NCI-H1092 (cell line): Measurements from ENCODE around the gene GNB1L.

Experiments used
- DNase-seq: peaks from one replicate; lab custom pipeline; 2025; lab: John Stamatoyannopoulos, UW

Gene GNB1L

DNA sequence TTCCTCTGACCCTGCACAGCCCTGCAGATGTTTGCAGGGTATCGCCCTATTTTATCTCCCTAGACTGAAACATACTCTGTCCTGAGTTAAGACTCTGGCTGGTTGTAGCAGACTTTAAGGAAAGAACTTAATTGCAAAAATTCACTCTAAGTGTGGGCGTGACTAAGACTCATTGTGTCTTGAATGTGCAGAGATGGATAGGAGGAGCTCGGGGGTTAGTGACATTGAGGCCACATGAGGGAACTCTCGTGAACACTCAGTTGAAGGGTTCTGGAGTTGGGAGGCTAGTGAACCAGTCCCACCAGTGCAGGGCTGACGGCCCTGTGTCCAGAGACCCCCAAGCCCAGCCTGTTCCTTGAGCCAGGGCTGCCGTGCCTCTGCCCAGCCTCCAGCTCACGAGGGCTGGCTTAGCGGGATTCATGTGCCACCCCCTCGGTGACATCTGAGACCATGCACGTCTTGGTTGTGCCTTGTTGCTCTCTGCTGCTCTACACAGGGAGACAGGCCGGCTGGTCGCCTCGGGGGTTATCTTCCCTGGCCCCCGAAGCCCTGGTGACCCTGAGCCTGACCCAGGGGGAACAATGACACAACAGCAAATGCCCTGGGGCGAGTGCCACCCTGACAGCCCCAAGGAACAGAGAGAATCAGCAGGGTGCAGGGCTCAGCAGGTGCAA is 105.5 kb downstream of the GNB1L start:
- DNase-seq: no peak

DNA sequence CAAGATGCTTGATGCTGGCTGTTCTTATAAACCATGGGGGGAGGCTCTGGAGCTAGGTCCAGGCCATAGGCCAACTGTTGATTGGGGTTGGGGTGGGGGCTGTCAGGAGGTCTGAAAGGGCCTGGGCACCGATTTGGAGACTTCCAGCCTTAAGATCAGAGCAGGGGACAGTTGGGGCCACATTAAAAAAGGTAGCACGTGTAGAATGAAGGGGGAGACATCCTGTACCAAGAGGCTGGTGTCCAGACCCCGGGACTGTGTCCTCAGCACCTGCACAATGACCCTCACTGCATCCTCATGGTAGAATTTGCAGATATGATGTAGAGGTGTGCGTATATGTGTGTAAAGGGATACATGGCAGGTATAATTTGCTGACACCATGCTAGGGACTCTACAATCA is 106.5 kb downstream of the GNB1L start:
- no peak for DNase-seq

DNA sequence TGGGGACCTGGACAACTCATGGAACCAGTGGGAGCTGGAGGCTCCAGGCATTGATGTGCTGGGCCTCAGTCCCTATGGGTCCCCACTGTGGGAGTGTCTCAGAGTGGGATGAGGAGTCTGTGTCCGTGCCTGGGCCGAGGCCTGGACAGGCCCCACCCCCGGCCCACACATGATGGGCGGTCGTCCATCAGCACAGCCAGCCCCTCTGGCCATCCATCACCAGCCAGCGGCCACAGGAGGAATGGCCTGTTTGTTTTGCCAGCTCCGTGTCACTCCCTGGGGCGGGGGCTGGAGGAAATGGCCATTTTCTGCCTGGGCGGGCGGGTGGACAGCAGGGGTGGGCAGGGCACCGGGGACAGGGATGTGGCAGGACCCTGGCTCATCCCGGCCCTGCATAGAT is 107.1 kb downstream of the GNB1L start:
- DNase-seq: no peak

DNA sequence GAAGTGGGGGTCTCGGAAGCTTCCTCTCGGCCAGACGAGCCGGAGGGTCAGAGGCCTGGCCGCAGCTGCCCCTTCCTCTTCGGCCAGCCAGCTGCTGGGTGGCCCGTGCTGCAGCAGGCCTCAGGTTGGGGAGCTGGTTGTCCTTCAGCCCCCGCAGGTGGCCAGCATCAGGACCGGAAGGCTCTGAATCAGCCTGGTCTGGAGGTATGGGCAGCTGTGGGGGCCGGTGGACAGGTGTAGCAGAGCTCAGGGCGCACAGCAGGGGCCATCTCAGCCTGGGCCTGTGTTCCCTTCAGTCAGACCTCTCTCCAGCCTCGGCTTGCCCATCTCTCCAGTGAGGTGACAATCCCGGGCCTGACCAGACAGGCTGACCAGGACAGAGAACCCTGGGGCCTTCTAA is 107.9 kb downstream of the GNB1L start:
- no peak for DNase-seq

DNA sequence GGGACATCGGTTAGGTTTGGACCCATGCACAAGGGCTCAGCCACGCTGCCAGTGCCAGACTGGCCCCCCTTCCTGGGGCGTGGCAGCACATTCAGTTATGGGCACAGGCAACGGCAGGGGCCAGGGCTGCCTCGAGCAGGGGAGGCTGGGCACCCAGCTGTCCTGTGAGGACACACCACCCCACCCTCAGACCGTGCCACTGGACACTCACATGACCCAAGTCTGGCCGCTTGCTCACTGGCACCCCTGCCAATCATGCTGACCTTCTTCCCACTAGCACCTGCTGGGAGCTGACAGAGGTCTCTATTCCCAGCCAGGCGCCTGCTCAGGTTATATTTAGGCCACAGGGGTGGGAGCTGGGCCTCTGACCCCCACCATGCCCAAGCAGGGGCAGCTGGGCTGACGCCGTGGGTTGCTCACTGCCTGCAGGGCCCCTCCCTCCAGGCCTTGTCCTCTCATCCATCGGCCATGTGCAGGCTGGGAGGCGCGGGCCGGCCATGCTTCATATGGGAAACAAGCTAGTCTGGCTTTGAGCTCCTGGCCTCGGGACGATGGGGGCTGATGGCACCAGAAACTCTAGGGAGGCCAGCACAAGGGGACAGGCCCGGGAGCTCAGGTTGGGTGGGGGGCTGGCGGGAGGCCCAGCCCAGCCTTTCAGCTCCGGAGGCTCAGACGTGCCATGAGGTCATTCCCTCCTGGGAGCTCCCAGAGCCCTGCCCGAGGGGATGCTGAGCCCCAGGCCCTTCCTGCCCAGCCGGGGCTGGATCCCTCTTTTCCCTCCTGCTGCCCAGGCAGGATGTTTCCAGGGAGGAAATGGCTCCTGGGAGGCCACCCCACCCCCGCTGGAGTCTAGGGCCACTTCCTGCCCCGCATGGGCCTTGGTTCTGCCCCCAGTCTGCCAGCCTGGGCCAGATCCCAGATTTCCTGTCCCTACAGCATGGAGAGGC is 109.2 kb downstream of the GNB1L start:
- no peak for DNase-seq

DNA sequence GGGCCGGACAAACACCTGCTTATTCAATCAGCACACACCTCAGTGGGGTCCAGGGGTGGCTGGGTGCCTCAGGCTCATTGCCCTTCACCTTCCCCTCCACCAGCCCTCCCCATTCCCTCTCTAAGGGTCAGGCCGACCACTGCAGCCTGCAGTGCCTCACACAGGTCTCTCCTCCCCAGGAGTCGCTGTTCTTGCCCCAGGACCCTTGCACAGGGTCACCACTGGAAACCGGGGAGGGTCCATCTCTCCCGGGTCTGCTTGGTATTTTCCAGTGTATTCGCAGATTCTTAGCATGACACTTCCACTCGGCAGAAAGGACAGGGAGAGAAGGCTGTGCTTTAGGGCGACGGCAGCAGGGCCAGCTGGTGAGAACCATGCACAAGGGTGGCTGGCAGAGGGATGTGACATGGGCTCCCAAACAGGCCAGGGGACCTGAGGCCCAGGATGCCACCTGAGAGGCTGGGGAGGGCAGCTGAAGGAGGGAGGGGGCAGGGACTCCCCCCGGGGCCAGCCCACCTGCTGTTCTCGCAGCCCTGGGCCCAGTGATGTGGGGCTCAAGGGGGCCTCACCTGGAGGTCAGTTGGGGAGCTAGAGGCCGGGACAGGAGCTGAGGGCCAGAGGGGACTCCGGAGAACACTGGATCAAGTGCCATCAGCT is 110.2 kb downstream of the GNB1L start:
- DNase-seq: no peak

DNA sequence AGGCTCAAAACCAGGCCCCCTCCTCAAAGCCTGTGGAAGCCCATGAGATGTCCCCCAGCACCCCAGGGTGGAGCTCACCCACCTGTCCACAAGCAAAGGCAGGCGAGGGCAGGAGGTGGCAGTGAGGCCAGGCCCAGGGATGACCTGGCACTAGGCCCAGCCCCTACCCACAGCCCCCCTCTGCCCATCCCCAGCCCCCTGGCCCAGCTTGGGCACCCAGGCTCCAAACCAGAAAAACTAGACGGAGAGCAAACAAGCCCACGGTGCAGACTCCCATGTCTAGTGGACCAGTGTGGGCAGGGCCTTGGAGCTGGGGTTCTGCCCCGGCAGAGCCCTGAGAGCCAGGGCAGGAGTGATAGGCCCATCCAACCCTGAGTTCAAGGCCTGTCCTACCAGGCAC is 111.0 kb downstream of the GNB1L start:
- DNase-seq: no peak

DNA sequence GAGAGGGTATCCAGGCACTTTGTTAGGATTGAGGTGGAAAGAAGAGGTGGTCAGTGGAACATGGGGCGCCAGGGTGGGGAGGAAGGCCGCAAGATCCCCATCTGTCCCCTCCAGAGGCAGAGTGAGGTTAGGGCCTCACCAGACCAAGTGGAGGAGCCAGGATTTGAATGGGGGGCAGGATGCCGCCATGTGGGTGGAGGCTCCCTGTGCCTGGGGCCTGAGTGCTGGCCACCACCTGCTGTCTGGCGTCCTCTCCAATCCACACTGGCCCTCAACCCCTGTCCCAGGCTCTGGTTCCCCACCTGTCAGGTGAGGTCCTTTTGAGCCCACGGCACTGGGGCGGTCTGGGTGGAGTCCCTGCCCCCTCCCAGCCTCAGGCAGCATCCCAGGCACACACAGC is 111.6 kb downstream of the GNB1L start:
- no peak for DNase-seq

DNA sequence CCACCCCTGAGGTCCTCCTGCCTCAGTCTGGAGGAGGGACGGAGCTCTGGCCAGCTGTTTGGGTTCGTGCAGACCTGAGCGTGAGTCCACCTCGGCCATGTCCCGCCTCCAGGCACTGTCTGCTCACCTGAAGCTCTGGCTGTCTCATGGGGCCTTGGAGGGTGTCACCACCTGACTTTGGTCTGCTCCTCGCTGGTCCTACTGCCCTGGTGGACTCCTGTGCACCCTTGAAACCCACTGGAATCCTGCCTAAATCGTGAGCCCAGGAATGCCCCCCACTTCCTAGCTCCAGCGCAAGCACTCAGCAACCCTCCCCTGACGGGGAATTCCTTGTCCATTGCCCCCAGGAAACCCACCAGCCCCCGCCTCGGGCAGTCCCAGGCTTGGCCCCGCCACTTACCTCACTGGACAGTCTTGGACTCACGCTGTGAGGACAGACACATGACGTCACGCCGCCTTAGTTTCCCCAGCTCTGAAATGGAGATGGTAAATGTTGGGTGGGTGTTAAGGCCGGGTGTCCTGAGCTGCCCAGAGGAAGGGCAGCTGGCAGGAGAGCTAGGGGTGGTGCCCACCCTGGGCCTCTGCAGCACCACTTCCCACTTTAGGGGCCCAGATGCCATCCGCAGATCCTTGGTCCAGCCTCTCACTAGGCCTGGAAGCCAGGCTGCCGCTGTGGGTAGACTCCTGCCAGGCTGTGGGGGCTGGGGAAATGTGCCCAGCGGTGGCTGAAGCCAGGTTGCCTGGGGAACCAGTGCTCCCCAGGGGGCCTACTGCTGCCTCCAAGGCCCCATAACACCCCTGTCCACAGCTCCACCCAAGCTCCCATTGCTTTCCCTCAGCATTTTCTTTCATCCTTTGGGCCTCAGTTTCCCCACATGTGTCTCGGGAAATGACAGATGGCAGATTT is 112.3 kb downstream of the GNB1L start:
- no peak for DNase-seq

DNA sequence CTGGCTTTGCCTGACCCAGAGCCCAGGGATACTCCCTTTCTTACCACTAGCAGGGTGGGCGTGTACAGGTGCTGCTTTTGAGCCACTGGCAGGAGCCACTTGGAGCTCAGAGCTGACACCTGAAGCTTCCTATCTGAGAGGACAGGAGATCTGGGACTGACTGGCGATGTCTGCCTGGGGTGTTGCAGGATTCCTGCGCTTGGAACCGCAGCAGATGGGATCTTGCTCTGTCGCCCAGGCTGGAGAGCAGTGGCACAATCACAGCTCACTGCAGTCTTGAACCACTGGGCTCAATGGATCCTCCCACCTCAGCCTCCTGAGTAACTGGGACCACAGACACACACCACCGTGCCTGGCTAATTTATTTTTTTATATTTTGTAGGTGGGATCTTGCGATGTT is 113.6 kb downstream of the GNB1L start:
- no peak for DNase-seq

DNA sequence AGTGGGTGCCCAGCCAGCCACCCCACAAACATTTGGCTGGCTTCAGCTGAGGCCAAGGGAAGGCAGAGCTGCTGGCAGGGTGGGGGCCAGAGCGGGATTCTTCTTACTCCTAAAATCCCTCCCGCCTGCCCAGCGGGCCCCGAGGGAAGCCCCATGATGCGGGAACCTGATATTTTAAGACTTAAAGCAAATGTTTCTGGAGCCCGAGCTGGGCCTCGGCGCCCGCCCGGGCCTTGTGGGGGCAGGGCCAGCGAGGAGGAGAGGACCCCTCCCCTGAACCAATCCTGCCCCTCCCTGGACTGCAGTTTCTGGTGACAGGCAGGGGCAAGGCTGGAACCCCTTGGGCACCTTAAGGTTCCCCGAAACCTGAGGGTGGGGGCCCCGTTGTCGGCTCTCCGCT is 114.1 kb downstream of the GNB1L start:
- no peak for DNase-seq

DNA sequence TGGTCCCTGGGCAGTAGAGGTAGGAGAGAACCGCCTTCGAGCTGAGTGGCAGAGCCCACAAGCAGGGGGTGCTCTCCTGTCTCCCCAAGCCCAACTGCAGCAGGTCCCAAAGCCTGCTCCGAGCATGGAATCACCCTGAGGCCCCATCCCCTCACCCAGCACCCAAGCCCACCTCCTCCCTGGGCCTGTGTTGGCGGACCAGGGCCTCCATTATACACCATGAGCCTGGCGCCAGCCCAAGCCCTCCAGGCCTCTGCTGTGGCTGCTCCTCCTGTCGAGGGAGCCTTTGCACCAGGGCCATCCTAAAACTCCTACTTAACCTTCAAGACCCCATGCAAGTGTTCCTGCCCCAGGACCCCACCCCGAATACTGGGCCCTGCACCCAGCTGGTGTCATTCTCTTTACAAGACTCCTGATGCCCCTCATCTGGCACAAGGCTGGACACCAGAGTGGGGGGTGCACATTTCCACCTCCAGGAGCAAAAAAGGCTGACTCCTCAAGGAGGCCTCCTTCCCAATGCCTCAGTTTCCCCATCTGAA is 114.7 kb downstream of the GNB1L start:
- no peak for DNase-seq

DNA sequence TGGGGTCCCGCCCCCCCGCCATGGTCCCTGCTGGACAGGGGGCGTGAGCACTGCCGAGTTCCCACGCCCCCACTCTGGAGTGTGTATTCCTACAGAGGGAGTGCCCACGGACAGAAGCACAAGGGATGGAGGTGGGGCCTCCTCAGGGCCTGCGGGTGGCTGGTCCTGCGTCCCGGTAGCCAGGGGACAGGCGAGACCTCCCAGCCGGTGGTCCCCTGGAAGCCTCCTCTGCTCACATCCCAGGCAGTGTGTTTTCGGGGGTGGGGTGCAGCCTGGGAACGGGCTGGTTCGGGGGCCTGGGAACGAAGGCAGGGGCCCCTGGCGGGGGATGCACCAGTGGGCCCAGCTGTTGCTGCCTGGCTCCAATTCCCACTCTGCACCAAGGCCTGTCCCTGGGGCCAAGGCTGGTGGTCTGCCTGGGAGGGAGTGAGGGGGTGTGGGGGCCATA is 115.2 kb downstream of the GNB1L start:
- no peak for DNase-seq

DNA sequence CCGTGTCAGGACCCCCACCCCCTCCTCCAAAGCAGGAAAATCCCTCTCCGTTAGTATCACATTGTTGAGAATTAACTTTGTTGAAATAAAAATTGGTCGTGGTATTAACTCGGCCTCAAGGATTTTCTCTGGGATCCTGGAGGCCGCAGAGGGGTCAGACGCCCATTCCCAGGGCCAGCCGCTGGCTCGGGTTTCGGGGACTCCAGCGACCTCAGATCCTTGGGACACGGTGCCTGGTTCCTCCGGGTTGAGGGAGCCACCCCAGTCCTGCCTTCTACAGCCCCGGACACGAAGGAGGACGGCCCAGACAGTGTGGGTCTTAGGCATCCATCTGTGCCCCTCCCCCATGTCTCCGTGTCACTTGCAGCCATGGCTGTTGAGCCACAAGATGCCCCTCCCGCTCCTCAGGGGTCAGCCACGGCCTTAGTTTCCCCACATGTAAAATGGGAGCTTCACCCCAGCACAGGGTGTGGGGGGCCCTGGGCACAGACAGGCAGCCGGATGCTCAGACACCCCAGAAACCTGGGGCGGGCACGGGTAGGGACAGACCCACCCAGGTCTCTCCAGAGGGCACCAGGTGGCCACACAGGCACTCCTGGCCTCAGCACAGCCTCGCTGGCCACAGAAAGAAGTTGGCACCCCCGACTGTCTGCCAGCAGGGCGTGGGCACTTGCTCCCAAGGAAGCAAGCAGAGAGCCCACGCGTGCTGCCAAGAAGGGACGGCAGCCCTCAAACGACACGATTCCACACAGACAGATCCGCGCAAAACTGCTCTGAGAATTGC is 115.8 kb downstream of the GNB1L start:
- DNase-seq: no peak

DNA sequence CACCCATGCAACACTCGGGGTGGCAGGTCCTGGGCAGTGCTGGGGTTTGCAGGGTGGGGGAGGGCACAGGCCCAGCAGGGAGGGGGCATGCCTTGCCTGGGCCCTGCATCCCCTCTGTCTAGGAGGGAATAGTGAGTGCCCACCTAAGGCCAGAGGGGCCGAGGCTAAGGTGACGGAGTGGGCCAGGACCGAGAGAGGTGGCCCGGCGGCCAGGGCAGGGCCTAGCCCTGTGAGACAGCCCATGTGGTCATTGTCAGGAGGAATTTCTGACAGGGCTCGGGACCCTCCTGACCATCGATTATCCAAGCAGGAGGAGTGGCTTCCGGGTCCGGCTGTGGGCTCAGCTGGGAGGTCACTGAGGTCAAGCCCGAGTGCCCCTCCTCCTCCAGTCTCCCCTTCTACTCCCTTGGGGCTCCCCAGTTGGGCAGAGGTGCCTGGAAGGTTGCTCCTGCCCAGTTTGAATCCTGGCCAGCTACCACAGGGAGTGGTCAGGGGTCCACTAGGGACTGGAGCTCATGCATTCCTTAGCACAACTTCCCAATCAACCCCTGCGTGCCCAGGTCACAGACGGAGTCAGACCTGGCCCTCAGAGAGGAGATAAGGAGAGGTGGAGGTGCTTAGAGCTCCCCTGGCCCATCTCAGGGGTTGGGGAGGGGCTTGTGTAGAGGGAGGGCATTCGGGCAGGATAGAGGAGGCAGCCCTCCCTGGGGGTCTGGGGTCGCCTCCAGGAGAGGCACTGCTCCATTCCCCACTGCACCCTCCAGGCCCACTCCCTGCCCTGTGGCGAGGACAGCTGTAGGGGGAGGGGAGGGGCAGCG is 116.6 kb downstream of the GNB1L start:
- DNase-seq: no peak

DNA sequence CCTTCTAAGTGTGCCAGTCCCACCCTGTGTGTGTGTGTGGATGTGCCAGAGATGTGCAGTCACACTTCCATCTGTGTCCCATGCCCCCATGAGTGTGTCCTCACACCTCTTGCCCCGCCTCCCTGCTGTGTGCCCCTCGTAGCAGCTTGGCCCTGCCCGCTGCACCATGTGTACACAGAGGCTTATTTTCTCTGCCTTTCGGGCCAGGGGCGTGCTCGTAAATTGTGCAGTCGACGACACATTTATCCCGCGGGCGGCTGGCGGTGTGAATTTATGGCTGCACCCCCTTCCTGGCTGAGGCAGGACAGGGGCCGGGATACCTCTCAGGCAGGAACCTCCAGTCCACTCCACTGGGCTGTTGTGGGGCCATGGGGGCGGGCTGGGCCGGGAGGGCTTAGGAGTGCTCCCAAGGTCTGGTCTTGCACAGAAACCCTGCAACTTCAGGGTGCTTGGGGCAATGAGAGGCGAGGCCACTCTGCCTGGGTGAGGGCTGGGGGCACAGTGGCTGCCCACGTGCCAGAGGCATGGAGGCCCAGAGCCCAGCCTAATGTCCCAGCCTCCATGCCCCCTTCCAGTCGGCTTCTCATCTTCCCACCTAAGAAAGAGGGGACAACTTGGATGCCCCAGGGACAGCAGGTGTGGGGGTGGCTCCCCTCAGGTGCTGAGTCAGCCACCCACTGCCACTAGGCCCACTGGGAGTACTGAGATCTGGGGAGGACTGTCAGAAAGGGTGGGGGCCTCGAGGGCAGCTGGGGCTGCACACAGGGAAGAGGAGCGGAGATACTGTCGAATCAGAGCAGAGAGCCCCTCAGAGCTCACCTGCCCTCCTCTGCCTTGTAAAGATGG is 118.8 kb downstream of the GNB1L start:
- DNase-seq: no peak

DNA sequence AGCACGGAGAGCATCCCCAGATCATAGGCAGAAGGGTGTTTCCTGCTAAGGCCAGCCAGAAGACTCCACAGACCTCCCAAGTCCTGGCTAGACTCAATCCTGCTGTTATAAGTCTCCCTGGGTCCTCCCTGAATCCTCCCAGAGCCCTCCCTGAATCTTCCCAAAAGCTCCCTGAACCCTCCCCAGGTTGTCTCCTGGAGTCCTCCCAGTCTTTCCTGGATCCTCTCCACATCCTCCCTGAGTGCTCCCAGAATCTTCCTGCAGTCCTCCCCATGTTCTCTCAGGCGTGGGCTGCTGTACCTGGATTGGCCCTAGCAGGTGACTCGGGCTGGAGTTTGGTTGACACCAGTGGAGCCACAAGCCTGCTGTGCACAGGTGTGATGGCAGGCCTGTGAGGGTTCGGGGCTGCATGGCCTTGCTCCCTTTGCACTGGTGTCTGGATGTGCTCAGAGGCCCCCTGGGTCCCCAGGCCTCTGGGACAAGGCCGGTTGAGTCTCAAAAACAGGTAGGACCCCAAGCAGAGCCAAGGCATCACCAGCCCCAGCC is 119.8 kb downstream of the GNB1L start:
- DNase-seq: no peak

DNA sequence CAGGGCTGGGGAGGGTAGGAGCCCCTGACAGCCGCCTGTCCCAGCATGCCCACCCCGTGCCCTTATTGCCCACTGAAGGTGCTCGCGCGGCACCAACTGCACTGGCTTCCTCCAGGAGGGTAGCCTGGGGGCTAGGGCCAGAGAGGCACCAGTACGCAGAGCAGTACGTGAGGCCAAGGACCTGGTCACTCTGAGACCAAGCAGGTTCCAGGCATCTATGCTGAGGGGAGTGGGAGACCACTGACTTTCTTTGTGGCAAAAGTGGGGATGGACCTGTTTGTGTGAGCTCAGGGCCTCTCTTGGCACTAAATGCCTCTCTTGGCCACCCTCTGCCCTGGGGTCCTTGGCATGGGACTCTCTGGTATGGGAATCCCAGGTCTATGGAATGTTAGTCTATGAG is 120.5 kb downstream of the GNB1L start:
- DNase-seq: no peak

DNA sequence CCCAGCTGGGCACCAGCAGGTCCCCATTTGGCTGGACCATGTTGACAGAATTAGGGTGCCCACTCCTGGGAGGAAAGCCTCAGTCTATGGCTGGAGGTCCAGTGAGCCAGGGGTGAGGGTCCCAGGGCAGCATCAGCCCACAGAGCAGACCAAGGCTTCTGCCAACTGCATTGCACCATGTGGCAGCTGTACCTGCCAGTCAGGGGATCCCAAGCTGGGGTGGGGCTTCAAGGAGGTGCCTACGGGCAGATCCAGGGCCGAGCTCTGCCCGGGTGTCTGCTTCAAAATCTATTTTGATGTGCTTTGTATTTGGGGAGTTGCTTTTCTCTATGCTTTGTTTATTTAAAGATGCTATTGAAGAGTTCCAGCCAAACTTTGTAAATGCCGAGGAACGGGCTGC is 120.9 kb downstream of the GNB1L start:
- no peak for DNase-seq
